ENCODE measurements around the gene COL9A3.
A peak's percentile ranks its signal among the peaks of the same experiment; 100 is the strongest.

Gene COL9A3

GRCh38 chr20:62816884-62817873 is at the start of gene COL9A3:
TSS of gene COL9A3 (plus strand) at chr20:62817050. CDS start at chr20:62817065, 15 bp downstream.
- FAIRE-seq, result no peak

DNA sequence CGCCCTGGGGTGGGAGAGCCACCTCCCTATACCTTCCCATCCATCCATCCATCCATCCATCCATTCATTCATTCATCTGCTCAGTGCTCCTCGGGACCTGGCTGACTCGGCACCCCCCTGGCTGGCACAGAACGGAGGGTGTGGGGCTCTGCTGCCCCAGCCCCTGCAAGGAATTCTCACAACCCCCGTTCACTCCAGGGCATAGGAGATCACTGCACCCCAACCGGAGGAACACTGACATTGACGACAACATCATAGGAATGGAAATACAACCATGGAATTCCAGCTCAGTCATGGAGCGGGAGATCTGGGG is 48.7 kb upstream of the COL9A3 start:
- DNase-seq (ENCODE audit: insufficient read length, low spot score) (no peak), FAIRE-seq (no peak)

More at GRCh38 chr20:62816884-62817873, at the start of gene COL9A3:
- DNase-seq (ENCODE audit: insufficient read length, low spot score), result no peak

DNA sequence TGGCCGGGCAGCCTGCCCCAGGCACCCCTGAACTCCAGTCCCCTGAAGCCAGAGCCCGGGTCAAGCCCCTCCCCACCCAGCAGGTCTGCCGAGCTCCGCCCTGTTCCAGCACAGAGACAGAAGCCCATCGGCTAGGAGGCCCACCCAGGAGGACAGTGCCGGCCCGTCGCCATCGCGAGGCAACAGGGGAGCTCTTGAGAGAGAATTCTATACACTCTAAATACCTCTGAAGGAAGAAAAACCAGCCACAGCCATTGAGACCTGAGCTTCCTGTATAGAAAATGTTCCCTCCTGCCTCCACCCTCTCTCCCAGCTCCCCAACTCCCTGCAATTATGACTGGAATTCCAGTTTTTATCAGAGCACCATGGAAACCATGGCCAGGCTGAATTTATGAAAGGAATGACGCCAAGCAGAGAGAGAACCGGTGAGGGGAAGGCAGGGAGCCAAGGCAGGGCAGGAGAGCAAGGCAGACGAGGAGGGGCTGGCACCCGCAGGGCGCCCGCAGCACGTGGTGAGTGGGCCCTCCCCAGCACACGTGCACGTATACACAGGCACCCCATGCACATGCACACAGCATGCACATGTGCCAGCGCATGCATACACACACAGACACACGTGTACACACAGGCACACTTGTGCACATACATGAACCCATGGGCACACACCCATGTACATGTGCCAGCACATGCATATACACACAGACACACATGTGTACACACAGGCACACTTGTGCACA is 48.1 kb upstream of the COL9A3 start:
- FAIRE-seq (peak; percentile 100), DNase-seq (ENCODE audit: insufficient read length, low spot score) (peak; percentile 87)

GRCh38 chr20:62769346-62770071 is 47.3 kb upstream of the COL9A3 start:
- DNase-seq (ENCODE audit: insufficient read length, low spot score), result no peak
- peak; percentile 66 for FAIRE-seq

DNA sequence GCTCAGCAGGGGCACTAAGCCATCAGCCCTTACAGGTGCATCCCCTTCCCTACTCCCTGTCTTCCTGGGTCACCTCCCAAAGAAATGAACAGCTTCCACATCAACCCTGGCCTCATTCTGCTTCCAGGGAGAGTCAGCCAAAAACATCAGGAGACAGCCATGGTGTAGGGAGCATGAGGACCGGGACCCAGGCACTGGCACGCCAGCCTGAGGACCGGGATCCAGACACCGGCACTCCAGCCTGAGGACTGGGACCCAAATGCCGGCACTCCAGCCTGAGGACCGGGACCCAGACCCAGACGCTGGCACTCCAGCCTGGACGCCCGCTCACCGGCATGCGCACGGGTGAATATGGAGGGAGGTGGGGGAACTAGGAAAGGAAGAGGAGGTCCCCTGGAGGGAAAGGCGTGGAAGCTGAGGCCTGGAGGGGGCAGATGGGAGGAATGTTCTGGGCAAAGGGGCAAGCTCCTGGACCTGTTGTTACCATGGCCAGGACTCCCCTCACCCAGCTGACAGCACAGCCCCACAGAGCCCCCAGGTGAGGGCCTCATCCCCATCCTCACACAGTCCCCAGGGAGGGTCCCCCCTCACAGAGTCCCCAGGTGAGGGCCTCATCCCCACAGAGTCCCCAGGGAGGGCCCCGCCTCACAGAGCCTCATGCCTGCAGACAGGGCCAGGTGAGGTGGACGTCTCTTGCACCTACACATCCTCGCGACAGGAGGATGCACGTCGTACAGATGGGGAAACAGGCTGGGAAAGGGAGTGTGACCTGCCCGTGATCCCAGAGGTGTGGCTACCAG is 46.5 kb upstream of the COL9A3 start:
- FAIRE-seq, result peak; percentile 57
- DNase-seq (ENCODE audit: insufficient read length, low spot score), result no peak

DNA sequence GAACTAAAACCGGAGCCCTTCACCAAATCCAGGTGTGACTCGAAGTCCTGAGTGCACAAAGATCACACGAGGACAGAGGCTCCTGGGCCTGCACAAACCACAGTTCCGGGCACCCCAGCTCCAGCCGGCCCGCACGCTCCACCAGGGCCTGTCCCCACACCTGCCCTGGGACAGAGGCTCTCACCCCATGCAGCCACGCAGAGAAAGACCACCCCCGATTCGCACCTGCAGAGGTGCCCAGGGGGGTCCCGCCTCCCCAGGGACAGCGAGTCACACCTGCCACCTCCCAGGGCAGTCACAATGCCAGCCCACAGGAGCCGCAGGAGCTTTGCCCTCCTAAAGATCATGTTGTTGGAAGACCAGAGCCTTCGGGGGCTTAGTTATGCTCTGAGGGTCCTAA is 45.9 kb upstream of the COL9A3 start:
- DNase-seq (ENCODE audit: insufficient read length, low spot score), result no peak
- FAIRE-seq, result no peak

DNA sequence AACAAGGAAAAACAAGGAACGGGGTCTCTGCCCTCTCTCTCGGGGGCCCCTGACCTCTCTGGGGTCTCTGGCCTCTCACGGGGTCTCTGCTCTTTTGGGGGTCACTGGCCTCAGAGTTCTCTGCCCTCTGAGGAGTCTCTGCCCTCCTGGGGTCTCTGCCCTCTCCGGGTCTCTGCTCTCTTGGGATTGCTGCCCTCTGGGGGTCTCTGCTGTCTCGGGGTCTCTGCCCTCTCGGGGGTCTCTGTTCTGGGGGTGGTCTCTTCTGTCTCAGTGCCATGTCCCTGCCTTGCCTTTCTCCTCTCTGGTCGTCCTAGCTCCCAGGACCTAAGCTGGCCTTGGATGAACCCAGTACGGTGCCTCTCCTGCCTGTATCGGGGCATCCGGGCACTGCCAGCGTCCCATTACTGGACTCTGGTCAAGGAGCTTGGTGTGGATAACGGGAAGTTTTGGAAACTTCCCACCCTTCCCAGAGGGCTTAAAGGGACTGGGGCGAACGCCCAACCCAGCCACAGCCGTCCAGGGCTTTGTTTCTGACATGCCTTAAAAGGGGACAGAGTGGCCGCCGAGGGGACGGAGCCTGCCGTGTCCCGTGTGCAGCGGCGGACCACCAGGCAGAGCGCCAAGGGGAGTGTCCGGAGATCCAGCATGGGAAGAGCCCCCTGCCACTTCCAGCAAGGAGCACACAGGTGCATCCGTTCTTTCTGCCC is 45.3 kb upstream of the COL9A3 start:
- DNase-seq (ENCODE audit: insufficient read length, low spot score), result no peak
- FAIRE-seq, result no peak

DNA sequence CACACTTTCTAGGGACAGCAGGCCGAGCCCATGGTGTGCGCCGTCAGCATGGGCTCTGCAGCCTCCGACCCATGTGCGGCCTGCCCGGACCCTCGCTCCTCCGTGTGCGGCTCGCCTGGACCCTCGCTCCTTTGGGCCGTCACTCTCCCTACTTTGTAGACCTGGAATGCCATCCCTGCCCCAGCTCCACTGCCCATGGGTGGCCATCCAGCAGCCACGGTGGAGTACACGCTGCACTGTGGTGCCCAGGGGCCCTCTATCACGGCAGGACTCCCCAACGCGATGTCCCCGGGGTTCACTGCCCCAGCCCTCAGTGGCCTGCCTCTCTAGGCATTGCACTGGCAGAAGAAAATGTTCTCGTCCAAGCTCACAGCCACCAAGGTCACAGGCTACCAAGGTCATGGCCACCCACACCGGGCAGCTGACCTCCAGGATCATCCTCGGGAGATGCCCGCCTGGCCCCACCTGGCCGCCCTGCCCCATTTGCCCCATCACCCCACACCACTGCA is 44.7 kb upstream of the COL9A3 start:
- no peak for DNase-seq (ENCODE audit: insufficient read length, low spot score)
- peak; percentile 85 for FAIRE-seq

GRCh38 chr20:62772619-62772989 is 44.2 kb upstream of the COL9A3 start:
- FAIRE-seq (no peak), DNase-seq (ENCODE audit: insufficient read length, low spot score) (no peak)

DNA sequence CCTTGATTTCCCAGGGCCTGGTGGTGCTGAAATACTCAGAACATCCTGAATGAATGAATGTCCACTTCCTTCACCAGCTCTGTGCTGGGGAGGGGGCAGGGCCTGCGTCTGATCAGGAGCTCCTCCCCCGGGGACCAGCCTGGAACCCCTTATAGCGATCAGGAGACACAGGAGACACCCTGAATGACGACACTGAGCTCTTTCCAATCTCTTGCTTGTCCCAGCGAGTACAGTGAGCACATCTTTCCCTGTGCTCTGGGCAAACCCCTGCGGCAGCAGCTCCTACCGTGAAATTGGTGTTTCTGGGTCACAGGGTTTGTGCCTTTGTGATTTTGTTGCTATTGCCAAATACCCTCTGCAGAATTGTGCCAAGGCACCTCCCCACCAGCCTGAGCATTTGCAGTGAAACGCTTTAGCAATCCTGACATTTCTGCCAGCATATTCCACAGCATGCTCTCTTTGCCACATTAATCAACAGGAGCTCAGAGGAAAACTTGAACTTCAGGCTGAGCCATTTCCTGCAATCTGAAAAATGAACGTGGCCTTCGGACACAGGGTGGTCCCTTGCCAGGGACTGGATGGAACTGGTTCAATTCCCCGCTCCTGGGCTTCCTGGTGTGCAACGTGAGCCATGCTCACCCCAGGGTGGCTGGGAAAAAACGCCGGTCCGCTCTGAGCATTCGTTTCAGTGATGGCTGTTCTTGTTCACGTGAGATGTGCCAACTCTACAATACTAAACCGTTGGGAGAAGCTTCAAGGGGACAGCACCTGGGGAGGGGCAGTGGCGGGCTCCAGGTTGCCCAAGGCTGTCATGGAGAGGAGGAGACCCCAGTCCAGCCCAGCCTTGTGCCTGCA is 43.6 kb upstream of the COL9A3 start:
- no peak for DNase-seq (ENCODE audit: insufficient read length, low spot score)
- FAIRE-seq, result peak; percentile 89

- FAIRE-seq, result peak; percentile 86
- no peak for DNase-seq (ENCODE audit: insufficient read length, low spot score)
Observed at GRCh38 chr20:62773845-62774714, 42.8 kb upstream of the COL9A3 start.

GRCh38 chr20:62774762-62775161 is 42.1 kb upstream of the COL9A3 start:
- no peak for DNase-seq (ENCODE audit: insufficient read length, low spot score)

DNA sequence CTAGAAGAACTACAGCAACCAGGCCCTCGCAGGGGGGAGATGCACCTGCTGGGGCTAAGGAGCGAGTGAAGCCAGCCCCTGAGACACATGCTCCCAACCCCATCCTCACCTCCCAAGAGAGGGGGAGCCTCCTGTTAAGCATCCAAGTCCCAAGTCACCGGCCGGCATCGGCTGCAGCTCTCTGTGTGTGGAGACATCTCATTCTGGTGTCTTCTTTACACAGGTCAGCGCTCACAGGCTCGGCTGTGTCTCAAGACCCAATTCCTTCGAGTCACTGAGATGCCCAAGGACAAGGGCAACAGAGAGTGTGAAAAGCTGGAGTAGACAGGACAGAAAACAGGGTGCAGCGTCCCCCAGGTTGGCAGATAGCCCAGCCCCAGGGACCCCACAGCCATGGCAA is 41.6 kb upstream of the COL9A3 start:
- FAIRE-seq (peak; percentile 85), DNase-seq (ENCODE audit: insufficient read length, low spot score) (no peak)

More at GRCh38 chr20:62774762-62775161, 42.1 kb upstream of the COL9A3 start:
- peak; percentile 40 for FAIRE-seq

DNA sequence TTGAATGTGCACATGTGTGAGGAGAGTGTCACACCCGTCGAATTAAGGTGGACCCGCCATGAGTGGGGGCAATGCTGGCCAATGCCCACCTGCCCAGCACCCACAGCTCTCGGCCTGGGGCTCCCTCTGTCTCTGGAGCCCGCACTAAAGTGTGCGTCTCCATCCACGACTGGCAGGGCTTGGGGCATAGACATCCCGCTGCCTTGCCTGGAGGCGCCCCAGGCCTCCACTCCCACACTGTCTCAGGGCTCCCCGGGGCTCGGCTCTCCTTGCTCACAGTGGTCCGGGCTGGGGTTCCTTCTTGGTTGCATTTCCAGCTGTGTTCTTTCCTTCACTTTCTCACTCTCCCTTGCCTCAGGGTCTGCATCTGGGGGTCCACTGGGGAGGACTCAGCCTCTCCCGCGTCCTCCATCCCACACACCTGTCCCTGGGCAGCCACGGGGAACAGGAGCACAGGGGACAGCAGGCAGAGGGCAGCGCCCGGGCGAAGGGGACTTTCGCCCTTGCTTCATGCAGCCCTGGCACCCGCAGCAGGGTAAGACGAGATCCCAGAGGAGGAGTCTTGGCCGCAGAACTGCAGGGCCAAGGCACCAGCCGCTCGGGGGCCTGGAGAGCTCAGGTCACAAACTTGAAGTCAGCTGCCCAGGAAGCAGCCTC is 40.7 kb upstream of the COL9A3 start:
- FAIRE-seq, result no peak
- DNase-seq (ENCODE audit: insufficient read length, low spot score), result no peak

DNA sequence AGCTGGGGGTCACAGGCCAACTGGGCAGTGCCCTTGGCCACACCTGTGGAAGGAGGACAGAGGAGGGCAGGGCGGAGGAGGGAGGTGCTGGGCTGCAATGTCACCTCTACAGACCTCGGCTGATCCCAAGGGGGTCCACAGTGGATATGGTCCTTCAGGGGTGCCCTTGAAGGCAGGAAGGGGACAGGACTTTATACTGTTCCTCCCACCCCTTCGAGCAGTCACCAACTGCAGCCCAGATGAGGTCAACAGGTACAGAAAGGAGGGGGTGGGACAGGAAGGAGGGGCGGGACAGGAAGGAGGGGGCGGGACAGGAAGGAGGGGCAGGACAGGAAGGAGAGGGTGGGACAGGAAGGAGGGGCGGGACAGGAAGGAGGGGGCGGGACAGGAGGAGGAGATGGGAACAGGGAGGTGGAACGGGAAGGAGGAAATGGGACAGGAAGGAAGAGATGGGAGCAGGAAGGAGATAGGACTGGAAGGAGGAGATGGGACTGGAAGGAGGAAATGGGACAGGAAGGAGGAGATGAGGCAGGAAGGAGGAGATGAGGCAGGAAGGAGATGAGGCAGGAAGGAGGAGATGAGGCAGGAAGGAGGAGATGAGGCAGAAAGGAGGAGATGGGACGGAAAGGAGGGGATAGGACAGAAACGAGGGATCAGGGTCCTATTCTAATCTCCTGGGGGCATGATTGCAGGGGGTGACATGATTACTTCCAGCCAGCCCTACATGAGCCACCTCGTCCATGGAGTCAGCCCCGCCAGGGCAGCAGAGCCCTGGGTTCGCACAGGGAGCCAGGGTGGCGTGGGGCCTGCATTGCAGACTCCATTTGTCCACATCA is 39.9 kb upstream of the COL9A3 start:
- DNase-seq (ENCODE audit: insufficient read length, low spot score) (peak; percentile 90), FAIRE-seq (peak; percentile 100)

- FAIRE-seq (no peak), DNase-seq (ENCODE audit: insufficient read length, low spot score) (no peak)
Observed at GRCh38 chr20:62777528-62777830, 39.4 kb upstream of the COL9A3 start.
